IPS DF 6.9 (cell line): ENCODE results near the gene VAC14.
"Not testable (repeated sequence)": the region's sequence is repeated elsewhere in the genome, so short reads cannot be mapped to it uniquely, and the experiment has no call there.

Source experiments
- DNase-seq: peaks from one replicate; pipeline ENCODE4 v3.0.0-alpha.2; 2013; ENCODE audit warnings: low read depth, low spot score
- H3K27ac ChIP-seq: one replicate; pipeline ENCODE4 v1.5.1; 2013; ENCODE audit warnings: low read length, control low read depth
- H3K27me3 ChIP-seq: 2 replicates; pipeline ENCODE4 v1.6.1; 2013; ENCODE audit warnings: mild to moderate bottlenecking, low read length; ENCODE audit not compliant: control insufficient read depth, insufficient read depth
- H3K36me3 ChIP-seq: 2 replicates; pipeline ENCODE4 v1.6.1; 2013; ENCODE audit warnings: low read length; ENCODE audit not compliant: control insufficient read depth, insufficient read depth
- H3K4me1 ChIP-seq: 2 replicates; pipeline ENCODE4 v1.6.1; 2013; ENCODE audit warnings: low read length; ENCODE audit not compliant: control insufficient read depth, insufficient read depth
- H3K4me3 ChIP-seq: 2 replicates; pipeline ENCODE4 v1.5.1; 2013; ENCODE audit warnings: mild to moderate bottlenecking, low read length
- H3K9me3 ChIP-seq: 2 replicates; pipeline ENCODE4 v1.6.1; 2013; ENCODE audit warnings: low read length, inconsistent platforms; ENCODE audit not compliant: control insufficient read depth, insufficient read depth
- WGBS: extraction: QIAGEN DNeasy Blood & Tissue Kit; methylation state at CpG from one replicate; pipeline ENCODE4 v1.1.7; 2013; ENCODE audit warnings: mixed read lengths, missing lambda C conversion rate; ENCODE audit not compliant: insufficient read length, insufficient coverage; 5-methylcytosine and 5-hydroxymethylcytosine counted together

The VAC14 gene

DNA sequence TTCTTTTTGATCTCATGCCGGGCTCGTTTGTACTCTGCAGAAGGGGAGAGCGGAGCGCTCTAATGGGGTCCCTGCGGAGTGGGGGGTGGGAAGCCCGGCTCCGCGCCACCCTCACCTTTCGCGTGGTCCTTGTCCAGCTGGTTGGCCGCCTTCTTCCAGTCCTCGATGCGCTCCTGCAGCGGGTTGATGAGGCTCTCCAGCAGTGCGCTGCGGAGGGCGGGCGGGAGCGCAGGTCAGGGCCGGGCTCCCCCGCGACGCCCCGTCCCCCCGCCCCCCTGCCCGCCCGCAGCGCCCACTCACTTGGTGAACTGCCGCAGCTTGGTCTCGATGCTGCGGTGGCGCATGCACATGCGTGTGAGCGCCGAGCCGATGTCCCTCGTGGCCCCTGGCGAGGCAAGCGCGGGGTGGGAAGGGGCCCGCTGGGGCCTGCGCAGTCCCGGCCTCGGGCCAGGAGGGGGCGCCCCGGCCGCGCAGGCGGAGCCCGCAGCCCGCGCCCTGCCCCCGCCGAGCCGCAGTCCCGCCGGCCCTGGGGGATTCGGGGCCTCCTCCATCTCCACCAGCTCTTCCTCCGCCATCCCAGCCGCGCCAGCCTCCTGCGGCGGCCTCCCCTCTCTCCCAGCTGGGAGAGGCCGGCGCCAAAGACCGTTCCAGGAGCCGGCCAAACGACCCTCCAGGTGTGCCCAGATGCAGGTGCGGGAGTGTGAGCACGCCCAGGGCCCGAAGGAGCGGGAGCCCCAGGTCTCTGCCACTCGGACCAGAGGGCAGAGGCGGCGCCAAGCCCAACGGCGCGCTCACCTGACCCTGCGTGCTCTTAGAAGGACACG lies 121.1 kb downstream of the VAC14 start:
- Histone ChIP-seq H3K27me3 (no peaks in the 10 kb centered on the region), H3K27ac (no peak overlapping the region), H3K4me1 (no peaks in the 10 kb centered on the region; the same call in 1 of the 2 replicates), H3K9me3 (no peaks in the 10 kb centered on the region), H3K4me3 (no peak overlapping the region), H3K36me3 (peaks cover 9% of the 10 kb centered on the region)
- DNase-seq, result no peak
- WGBS, result no CpG with 5 or more reads among the region's 80 CpGs

DNA sequence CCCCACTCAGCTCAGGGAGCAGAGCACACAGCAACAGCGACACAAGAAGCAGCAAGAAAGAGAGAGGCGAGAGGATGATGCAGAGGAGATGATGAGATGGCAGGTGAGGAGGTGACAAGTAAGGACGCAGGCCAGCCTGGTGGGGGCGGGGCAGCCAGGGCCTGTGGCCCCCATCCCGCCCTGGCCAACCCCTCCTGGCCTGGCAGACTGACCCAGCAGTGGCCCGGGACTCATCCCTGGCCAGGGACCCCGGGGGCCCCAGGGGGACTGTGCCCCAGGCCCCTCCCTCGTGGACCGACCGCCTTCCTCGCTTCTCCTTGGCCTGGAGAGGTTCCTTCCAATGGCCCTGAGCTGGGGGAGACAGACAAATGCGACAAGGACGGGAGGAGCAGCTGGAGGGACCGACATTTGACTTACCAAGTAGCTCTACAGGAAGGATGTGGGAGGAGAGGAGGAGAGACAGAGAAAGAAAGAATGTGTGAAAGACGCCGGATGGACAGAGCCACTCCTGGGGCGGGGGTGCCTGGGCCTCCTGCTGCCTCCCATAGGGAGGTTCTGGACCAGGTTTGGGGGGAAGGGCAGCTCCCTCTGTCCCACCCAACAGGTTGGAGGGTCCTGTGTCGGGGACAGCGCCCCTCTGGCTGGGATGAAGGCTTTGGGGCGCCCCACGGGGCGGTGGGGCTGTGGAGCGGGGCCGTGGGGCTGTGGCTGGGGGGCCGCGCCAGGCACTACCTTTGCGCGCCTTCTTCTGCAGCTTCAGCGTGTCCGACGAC lies 121.9 kb downstream of the VAC14 start:
- Histone ChIP-seq H3K4me1 (no peaks in the 10 kb centered on the region; the same call in 1 of the 2 replicates), H3K27me3 (no peaks in the 10 kb centered on the region), H3K36me3 (peaks cover 13% of the 10 kb centered on the region), H3K4me3 (no peak overlapping the region), H3K27ac (no peak overlapping the region), H3K9me3 (no peaks in the 10 kb centered on the region)
- no peak for DNase-seq
- WGBS, result no CpG with 5 or more reads among the region's 31 CpGs

DNA sequence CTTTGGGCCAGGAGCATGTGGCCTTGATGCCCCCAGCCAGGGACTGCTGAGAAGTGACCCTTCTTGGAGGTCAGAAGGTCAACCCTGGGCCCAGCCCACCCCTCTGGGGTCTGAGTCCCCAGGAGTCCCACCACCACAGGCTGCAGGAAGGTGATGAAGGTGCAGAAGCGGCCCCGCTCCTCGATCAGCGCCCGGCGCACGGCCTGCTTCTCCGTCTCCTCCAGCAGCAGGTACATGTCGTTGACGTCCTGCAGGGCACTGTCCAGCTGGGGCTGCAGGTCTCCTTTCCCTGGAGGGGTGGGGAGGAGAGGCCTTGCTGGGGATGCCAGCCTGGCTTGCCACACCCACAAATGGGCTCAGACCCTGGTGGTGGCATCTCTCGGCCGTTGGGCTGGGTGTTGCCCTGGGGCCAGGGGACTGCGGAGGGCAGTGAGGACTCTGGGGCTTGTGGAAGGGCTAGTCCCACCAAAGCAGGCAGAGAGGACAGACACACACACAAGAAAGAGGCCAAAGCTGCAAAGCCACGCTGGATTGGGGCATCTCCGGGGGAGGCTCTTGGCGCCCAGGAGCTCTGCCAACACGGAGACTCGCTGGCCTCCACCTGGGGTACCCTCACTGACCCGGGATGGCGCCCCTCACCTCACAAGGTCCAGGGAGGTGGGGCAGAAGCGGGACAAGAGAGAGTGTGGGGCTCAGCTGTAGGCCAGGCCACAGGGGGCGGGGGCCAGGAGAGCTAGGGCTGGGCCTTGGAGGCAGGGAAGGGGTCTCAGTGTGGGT lies 122.6 kb downstream of the VAC14 start:
- no peak overlapping the region for H3K4me3 ChIP-seq
- H3K4me1 ChIP-seq, result no peaks in the 10 kb centered on the region; the same call in 1 of the 2 replicates
- no peaks in the 10 kb centered on the region for H3K9me3 ChIP-seq
- DNase-seq, result no peak
- H3K36me3 ChIP-seq, result peaks cover 13% of the 10 kb centered on the region
- no peak overlapping the region for H3K27ac ChIP-seq
- no CpG with 5 or more reads among the region's 22 CpGs for WGBS
- no peaks in the 10 kb centered on the region for H3K27me3 ChIP-seq

DNA sequence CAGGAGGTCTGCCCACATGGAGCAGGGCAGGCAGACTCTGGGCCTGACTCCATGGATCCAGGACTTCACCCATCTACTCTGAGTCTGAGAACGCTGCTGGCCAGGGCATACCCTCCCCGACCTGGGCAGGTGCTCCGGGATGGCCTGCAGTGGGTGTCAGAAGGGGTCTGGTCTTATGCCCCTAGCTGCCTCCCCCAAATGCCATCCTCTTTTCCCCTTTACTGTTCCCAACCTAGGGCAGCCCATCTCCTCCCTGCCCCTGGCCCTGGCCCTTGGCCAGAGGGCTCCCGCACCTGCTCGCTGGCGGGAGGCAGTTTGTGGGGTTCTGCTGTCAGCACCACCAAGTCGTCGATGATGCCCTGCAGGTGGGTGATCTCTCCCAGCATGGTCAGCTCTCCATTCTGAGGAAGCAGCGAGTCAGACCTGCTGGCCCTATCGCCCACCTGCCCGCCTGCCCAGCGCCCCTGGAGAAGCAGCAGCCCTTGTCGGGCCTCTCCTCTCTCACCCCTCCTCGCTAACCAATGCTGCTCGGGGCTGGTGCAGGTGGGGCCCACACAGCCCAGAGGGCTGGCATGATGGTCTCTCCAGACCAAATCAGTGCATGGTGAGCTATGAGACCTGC lies 123.3 kb downstream of the VAC14 start:
- Histone ChIP-seq H3K36me3 (peaks cover 13% of the 10 kb centered on the region), H3K4me3 (no peak overlapping the region), H3K27me3 (no peaks in the 10 kb centered on the region), H3K27ac (no peak overlapping the region), H3K4me1 (no peaks in the 10 kb centered on the region; the same call in 1 of the 2 replicates), H3K9me3 (no peaks in the 10 kb centered on the region)
- WGBS, result no CpG with 5 or more reads among the region's 15 CpGs
- no peak for DNase-seq

DNA sequence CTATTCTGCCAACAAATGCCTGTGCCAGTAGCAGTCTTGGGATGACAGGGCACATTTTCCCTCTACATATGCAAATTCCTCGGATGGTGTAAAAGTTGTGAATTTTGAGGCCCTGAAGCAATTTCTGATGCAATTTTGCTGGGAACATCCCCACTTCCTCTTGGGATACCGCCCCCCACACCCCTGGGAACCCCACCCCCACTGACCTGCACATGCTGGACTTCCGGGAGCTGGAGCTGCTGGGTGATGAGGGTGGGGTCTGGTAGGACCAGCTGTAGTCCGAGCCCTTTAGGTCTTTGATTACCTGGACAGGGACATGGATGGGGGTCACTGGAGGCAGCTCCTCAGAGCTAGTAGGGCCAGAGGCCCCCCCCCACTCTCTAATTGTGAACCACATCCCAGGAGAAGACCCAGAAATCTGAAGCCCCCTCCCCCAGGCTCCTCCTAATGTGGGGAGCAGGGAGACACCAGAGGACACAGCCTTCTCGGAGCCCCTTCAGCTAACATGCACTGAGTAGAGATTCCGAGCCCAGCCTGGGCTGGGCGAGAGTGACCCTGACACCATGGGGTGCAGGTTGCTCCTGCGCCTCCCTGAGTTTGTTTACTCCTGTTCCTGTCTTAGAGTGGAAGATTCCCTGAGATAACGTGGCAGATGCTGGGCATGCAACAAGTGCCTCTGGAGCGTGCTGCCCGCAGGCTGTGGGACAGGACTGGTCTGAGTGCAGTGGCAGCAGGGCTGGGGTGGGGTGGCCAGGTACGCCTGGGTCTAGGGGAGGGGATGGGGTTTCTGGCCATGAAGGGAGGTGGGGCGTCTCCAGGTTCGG lies 124.1 kb downstream of the VAC14 start:
- Histone ChIP-seq H3K27ac (no peak overlapping the region), H3K4me3 (no peak overlapping the region)
- WGBS, result no CpG with 5 or more reads among the region's 14 CpGs

DNA sequence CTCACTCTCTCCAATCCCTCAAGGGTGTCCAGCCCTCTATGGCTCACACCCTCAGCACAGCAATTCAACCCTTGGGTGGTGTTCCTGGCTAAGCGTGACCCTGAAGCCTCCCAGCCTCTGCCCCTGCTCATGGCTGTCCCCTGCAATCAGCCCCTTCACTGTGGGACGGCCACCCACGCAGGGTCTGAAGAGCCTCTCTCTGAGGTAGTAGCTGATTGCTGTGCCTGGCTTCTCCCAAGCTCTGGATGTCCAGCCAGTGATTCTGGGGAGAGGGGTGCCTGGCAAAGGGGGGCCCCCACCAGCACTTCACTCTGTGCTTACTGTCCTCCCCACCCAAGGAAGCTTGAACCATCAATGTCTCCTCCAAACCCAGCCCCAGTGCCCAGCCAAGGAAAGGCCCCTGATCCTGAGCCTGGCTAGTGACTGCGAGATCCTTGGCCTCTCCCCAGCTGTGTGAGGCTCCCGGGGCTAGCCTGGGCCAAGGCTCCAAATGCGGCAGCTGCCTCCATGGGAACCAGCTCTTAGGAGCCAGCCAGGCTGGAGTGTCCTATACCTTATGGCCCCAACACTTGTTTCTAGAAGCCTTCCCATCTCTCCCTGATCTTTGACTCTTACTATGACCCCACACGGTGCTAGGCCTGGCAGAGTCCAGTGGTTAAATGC lies 125.0 kb downstream of the VAC14 start:
- no peak for DNase-seq
- no peak overlapping the region for H3K27ac ChIP-seq
- H3K36me3 ChIP-seq, result peaks cover 13% of the 10 kb centered on the region

More for the DNA sequence above, 124.1 kb downstream of the VAC14 start:
- H3K4me1 ChIP-seq, result no peaks in the 10 kb centered on the region; the same call in 1 of the 2 replicates
- peaks cover 13% of the 10 kb centered on the region for H3K36me3 ChIP-seq
- no peak for DNase-seq
- H3K9me3 ChIP-seq, result no peaks in the 10 kb centered on the region
- no peaks in the 10 kb centered on the region for H3K27me3 ChIP-seq

DNA sequence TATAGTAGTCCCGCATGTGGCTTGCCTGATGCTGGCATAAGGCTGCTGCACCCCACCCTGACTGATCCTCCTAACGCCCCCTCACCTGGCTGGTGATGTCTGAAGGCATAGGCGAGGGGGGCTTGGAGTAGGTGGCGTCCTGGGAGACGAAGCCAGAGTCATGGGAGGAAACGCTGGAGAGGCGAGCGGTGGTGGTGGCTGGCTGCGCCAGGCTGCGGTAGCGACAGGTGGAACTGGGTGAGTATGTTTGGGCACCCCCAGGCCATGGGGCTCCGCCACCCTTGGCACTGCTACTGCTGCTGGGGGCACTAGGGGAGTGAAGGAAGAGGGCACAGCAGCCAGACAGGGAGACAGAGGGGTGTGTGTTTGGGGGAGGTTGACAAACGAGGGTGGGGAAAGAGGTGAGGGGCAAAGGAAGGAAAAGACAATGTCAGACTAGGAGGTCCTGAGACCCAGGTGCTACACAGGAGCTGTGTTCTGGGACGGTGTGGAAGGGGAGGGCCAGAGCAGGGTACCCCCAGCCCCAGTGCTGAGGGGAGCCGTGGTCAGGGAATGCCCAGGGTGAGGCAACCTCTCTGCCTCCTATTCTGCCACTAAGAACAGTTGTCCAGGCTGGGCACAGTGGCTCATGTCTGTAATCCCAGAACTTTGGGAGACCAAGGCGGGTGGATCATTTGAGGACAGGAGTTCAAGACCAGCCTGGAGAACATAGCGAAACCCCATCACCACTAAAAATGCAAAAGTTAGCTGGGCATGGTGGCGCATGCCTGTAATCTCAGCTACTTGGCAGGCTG lies 126.5 kb downstream of the VAC14 start:
- H3K36me3 ChIP-seq, result peaks cover 13% of the 10 kb centered on the region
- no peaks in the 10 kb centered on the region for H3K27me3 ChIP-seq
- DNase-seq, result no peak
- H3K4me3 ChIP-seq, result no peak overlapping the region
- no peaks in the 10 kb centered on the region for H3K9me3 ChIP-seq
- H3K27ac ChIP-seq, result no peak overlapping the region
- no peaks in the 10 kb centered on the region for H3K4me1 ChIP-seq
- no CpG with 5 or more reads among the region's 18 CpGs for WGBS

More for the DNA sequence above, 125.0 kb downstream of the VAC14 start:
- no peaks in the 10 kb centered on the region; the same call in 1 of the 2 replicates for H3K4me1 ChIP-seq
- H3K9me3 ChIP-seq, result no peaks in the 10 kb centered on the region
- no CpG with 5 or more reads among the region's 7 CpGs for WGBS
- H3K4me3 ChIP-seq, result no peak overlapping the region
- H3K27me3 ChIP-seq, result no peaks in the 10 kb centered on the region

DNA sequence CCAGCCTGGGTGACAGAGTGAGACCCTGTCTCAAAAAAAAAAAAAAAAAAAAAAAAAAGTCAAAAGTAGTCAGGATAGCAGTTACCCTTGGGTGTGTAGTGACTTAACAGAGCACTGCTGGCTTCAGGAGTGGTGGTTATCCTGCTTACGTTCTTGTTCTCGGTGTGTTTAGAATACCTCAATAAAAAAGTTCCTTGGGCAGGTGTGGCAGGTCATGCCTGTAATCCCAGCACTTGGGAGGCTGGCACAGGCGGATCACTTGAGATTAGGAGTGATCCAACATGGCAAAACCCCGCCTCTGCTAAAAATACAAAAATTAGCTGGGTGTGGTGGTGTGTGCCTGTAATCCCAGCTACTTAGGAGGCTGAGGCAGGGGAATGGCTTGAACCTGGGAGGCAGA lies 130.0 kb downstream of the VAC14 start:
- not testable (repeated sequence) for H3K27ac ChIP-seq
- WGBS, result no CpG with 5 or more reads among the region's 4 CpGs

More for the DNA sequence above, 130.0 kb downstream of the VAC14 start:
- H3K27me3 ChIP-seq, DNase-seq, H3K4me1 ChIP-seq, H3K36me3 ChIP-seq, H3K4me3 ChIP-seq, H3K9me3 ChIP-seq: not testable (repeated sequence)
